ENCODE data around the gene CLK3.

Gene CLK3

GRCh38 chr15:74598126-74598842, 17.4 kb upstream of the CLK3 start:
- in situ Hi-C loops (cut with HindIII; ENCODE audit: low sequenced_read_pairs), result no loop called here
- peak overlapping the region; percentile 62 for H3K4me3 ChIP-seq (ENCODE audit: low read depth, low read length)
- DNase-seq (ENCODE audit: low read depth, low spot score), result peak; percentile 85
- no peak for TF ChIP-seq CTCF (IDR thresholded peaks at IDR 0.05; ENCODE audit: low read depth, low read length)

- no peak for DNase-seq (ENCODE audit: low read depth, low spot score)
- TF ChIP-seq CTCF (IDR thresholded peaks at IDR 0.05; ENCODE audit: low read depth, low read length), result no peak
- in situ Hi-C loops (cut with HindIII; ENCODE audit: low sequenced_read_pairs), result no loop called here
- H3K4me3 ChIP-seq (ENCODE audit: low read depth, low read length), result peak overlapping the region; percentile 62
Observed at GRCh38 chr15:74599156-74599555, 16.5 kb upstream of the CLK3 start.

GRCh38 chr15:74603026-74603788, 12.4 kb upstream of the CLK3 start:
- in situ Hi-C loops (cut with HindIII; ENCODE audit: low sequenced_read_pairs), result no loop called here
- DNase-seq (ENCODE audit: low read depth, low spot score), result no peak
- H3K4me3 ChIP-seq (ENCODE audit: low read depth, low read length), result no peak overlapping the region
- no peak for TF ChIP-seq CTCF (IDR thresholded peaks at IDR 0.05; ENCODE audit: low read depth, low read length)

- no peak overlapping the region for H3K4me3 ChIP-seq (ENCODE audit: low read depth, low read length)
- TF ChIP-seq CTCF (IDR thresholded peaks at IDR 0.05; ENCODE audit: low read depth, low read length), result no peak
- in situ Hi-C loops (cut with HindIII; ENCODE audit: low sequenced_read_pairs), result no loop called here
- no peak for DNase-seq (ENCODE audit: low read depth, low spot score)
Observed at GRCh38 chr15:74603789-74604705, 11.6 kb upstream of the CLK3 start.

- no peak overlapping the region for H3K4me3 ChIP-seq (ENCODE audit: low read depth, low read length)
- DNase-seq (ENCODE audit: low read depth, low spot score), result no peak
- no peak for TF ChIP-seq CTCF (IDR thresholded peaks at IDR 0.05; ENCODE audit: low read depth, low read length)
- in situ Hi-C loops (cut with HindIII; ENCODE audit: low sequenced_read_pairs), result no loop called here
Observed at GRCh38 chr15:74604983-74605794, 10.4 kb upstream of the CLK3 start.

GRCh38 chr15:74605795-74606150, 9.9 kb upstream of the CLK3 start:
- in situ Hi-C loops (cut with HindIII; ENCODE audit: low sequenced_read_pairs), result no loop called here
- H3K4me3 ChIP-seq (ENCODE audit: low read depth, low read length), result no peak overlapping the region
- no peak for DNase-seq (ENCODE audit: low read depth, low spot score)
- no peak for TF ChIP-seq CTCF (IDR thresholded peaks at IDR 0.05; ENCODE audit: low read depth, low read length)

Data from astrocyte of the spinal cord (primary cell).